T-helper 17 cell (primary cell): ENCODE measurements around the gene AAGAB. TPM values are rescaled to one million over a fixed set of nuclear protein-coding genes. Genes with fewer than 3 reads are reported as not detected.

ENCODE experiments used
- ATAC-seq: fragments of 150-1000 bp; cut with Tn5 transposase; 2 replicates; pipeline ENCODE4 v1.10.0; 2021; ENCODE audit warnings: mild to moderate bottlenecking, moderate library complexity
- DNase-seq, 3 donors: peaks; one replicate each; pipeline versions ENCODE4 v3.0.0 to v3.0.0-alpha.2; 2020 to 2021
- H3K9me3 ChIP-seq: one replicate; pipeline ENCODE4 v1.7.0; 2013; ENCODE audit warnings: low read length, mild to moderate bottlenecking; ENCODE audit not compliant: control insufficient read depth, poor library complexity, severe bottlenecking
- H3K27ac Mint-ChIP-seq: one replicate; pipeline ENCODE4 v1.8.0; 2022; ENCODE audit warnings: mild to moderate bottlenecking, moderate library complexity, mixed read lengths
- H3K27me3 Mint-ChIP-seq: one replicate; pipeline ENCODE4 v1.8.0; 2022; ENCODE audit warnings: mixed read lengths
- H3K36me3 Mint-ChIP-seq: one replicate; pipeline ENCODE4 v1.8.0; 2022; ENCODE audit warnings: low read depth, mixed read lengths
- H3K4me1 Mint-ChIP-seq: one replicate; pipeline ENCODE4 v1.8.0; 2022; ENCODE audit warnings: mild to moderate bottlenecking, mixed read lengths
- H3K4me3 Mint-ChIP-seq: one replicate; pipeline ENCODE4 v1.8.0; 2022; ENCODE audit warnings: mild to moderate bottlenecking, moderate library complexity, mixed read lengths
- total RNA-seq, 4 donors: library from RNA in 2 of 4; stranded (reverse) in 2 of 4; gene quantifications; one replicate each; pipeline ENCODE4 v1.2.3 and lab custom pipeline; 2022 to 2026

Gene AAGAB
- total RNA-seq, 2 donors from 2014 or later: 29.0 to 30.6 TPM

DNA sequence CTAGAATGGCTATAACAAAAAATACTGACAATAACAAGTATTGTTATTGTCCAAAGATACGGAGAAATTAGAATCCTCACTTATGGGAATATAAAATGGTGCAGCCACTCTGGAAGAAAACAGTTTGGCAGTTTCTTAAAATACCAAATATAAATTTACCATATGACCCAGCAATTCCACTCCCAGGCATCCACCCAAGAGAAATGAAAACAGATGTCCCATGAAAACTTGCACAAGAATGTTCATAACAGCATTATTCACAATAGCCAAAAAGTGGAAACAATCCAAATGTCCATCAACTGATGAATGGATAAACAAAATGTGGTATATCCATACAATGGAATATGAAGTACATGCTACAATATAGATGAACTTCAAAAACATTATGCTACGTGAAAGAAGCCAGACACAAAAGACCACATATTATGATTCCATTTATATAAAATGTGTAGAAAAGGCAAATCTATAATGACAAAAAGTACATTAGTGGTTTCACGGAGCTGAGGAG is 9.4 kb downstream of the AAGAB start:
- Mint-ChIP-seq H3K36me3 (no peaks in the 10 kb centered on the region), H3K27me3 (no peaks in the 10 kb centered on the region), H3K4me3 (no peak overlapping the region), H3K4me1 (peaks cover 35% of the 10 kb centered on the region), H3K27ac (no peak overlapping the region)
- no peak for ATAC-seq
- no peaks in the 10 kb centered on the region for H3K9me3 ChIP-seq
- no peak for DNase-seq

DNA sequence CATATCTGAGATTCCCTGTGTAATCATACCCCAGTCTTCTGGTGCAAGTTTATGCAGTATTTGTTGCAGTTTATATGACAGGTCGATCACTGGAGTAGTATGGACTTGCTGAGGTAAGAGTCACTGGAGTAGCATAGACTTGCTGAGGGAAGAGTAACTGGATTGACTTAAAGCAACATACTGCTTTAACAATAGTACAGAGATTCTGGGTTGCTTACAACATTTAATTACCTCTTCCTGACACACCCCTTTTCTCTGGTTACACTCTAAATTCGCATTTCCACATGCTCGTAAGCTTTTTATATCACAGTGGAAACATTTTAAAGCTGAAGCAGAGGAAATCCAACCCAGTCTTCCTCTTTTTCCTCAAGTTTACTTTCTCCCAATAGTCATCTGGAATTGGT is 11.8 kb downstream of the AAGAB start:
- Mint-ChIP-seq H3K36me3 (no peaks in the 10 kb centered on the region), H3K27ac (peak overlapping the region; percentile 16), H3K27me3 (no peaks in the 10 kb centered on the region), H3K4me3 (peak overlapping the region; percentile 13), H3K4me1 (peaks cover 36% of the 10 kb centered on the region)
- no peaks in the 10 kb centered on the region for H3K9me3 ChIP-seq
- ATAC-seq (no peak), DNase-seq (no peak)

DNA sequence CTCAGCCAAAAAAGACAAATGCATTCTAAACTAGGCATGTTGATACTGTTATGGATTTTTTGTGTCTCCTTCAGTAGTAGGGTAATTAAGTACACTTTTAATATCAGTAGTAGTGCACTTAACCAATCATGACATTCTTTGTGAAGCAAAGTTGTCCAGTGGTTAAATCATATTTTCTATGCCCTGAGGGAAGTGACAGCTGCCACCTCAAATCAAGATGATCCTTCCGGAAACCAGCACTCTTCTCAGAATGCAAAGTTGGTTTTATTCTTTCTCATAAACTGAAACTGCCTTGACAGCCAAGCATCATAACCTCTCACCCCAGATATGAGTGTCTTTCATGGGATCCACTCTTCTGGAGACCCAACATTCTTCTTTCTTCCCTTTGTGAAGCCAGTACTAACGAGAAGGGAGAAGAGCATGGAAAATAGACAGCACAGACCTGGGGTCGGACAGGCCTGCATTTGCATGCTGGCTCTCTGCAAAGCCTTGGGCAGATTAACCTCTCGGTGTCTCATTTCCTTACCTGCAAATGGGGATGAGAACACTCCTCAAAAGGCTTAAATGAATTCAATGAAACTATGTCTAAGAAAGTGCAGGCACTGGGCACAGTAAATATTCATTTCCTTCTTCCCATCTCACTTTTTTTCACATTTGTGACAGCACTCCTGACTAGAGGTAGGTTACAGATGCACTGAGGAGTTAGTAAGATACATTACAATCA is 13.2 kb downstream of the AAGAB start:
- Mint-ChIP-seq H3K4me1 (peaks cover 36% of the 10 kb centered on the region), H3K36me3 (no peaks in the 10 kb centered on the region), H3K4me3 (peak overlapping the region; percentile 75), H3K27me3 (no peaks in the 10 kb centered on the region), H3K27ac (peak overlapping the region; percentile 95)
- ATAC-seq (peak; percentile 63), DNase-seq (no peak)
- H3K9me3 ChIP-seq: no peaks in the 10 kb centered on the region

DNA sequence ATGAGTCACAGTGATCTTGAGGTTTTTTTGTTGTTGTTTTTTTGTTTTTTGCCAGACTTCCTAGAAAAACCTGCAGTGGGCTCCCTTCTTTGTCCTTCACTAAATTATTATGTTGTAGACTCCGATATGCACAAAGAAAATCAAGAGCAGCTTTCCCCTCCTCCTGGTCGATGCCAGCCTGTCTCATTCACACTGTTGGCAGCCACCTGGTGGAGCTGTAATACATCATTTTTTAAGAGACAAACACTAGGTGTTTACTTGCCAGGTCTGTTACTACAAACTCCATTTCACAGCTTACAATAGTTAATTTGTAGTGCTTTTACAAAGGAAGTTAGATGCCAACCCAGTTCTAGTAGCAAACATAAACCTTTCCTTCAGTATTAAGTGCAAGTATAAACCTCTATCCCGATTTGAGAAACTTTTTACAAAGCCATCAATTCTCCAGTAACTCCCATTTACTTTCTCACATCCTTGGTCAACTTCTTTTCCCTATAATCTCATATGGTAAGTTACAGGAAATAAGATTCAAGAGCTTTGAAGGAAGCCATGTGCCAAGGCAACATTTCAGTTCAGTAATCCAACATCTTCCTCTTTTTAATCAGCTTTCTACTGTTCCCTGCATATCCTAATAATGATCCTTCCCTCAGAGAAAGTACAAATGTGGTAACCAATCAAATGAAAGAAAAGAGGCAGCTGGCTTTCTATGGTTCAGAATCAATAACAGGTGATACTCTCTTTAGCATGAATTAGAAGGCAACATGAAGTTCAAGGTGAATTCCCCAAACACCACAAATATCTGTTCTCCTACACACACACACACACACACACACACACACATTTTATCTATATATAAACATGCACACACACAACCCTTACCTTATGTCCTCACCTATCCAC is 14.0 kb downstream of the AAGAB start:
- peaks cover 38% of the 10 kb centered on the region for H3K4me1 Mint-ChIP-seq

DNA sequence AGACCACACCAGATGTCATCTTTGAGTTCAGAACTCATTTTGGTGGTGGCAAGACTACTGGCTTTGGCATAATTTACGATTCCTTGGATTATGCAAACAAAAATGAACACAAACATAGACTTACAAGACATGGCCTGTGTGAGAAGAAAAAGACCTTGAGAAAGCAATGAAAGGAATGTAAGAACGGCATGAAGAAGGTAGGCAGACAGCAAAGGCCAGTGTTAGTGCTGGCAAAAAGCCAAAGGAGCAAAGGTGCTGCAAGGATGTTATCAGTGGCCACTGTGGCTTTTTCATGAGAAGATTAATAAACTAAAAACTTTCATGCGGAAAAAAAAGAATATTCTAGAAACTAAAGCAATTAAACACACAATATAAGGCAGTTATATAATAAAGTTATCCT is 21.9 kb downstream of the AAGAB start:
- peaks cover 19% of the 10 kb centered on the region for H3K36me3 Mint-ChIP-seq
- peaks cover 24% of the 10 kb centered on the region for H3K4me1 Mint-ChIP-seq
- H3K4me3 Mint-ChIP-seq: no peak overlapping the region
- no peaks in the 10 kb centered on the region for H3K27me3 Mint-ChIP-seq
- DNase-seq: no peak
- no peak for ATAC-seq
- no peak overlapping the region for H3K27ac Mint-ChIP-seq
- no peaks in the 10 kb centered on the region for H3K9me3 ChIP-seq

More for the DNA sequence above, 14.0 kb downstream of the AAGAB start:
- Mint-ChIP-seq H3K27ac (peak overlapping the region; percentile 95), H3K4me3 (peak overlapping the region; percentile 75), H3K36me3 (no peaks in the 10 kb centered on the region), H3K27me3 (no peaks in the 10 kb centered on the region)
- ATAC-seq (peak; percentile 81), DNase-seq (peak in 1 of 3 donors; percentile 11)
- H3K9me3 ChIP-seq: no peaks in the 10 kb centered on the region

DNA sequence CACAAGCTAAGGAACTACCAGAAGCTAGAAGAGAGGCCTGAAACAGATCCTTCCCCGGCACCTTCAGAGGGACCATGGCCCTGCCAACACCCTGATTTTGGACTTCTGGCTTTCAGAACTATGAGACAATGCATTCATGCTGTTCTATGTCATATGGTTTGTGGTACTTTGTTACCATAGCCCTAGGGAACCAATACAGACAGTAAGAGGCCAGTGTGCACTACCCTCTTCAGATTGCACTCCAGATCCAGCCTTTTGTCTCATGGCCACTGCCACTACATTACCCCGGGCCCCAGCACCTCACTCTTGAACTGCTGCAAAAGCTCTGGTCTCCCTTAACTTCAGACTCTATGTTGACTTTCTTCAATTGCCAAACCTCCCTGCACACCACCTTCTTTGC is 24.0 kb downstream of the AAGAB start:
- H3K27me3 Mint-ChIP-seq: no peaks in the 10 kb centered on the region
- peaks cover 19% of the 10 kb centered on the region for H3K36me3 Mint-ChIP-seq
- no peaks in the 10 kb centered on the region for H3K9me3 ChIP-seq
- no peak for DNase-seq
- ATAC-seq: no peak
- no peak overlapping the region for H3K4me3 Mint-ChIP-seq
- no peak overlapping the region for H3K27ac Mint-ChIP-seq
- H3K4me1 Mint-ChIP-seq: peaks cover 21% of the 10 kb centered on the region

DNA sequence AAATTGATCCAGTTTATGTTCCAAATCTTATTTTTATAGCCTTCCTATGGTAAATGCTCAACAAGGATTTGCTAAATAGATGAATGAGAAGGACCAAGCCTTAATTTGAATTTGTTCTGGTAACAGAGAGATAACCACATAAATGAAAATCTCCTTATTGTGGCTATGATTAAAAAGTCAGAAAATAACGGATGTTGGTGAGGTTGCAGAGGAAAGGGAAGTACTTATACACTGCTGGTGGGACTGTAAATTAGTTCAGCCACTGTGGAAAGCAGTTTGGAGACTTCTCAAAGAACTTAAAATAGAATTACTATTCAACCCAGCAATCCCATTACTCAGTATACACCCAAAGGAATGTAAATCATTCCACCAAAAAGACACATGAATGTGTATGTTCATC is 26.2 kb downstream of the AAGAB start:
- Mint-ChIP-seq H3K36me3 (peaks cover 13% of the 10 kb centered on the region), H3K4me1 (peaks cover 23% of the 10 kb centered on the region), H3K4me3 (no peak overlapping the region), H3K27ac (peak overlapping the region; percentile 6), H3K27me3 (no peaks in the 10 kb centered on the region)
- ATAC-seq: no peak
- H3K9me3 ChIP-seq: no peaks in the 10 kb centered on the region
- DNase-seq: no peak

DNA sequence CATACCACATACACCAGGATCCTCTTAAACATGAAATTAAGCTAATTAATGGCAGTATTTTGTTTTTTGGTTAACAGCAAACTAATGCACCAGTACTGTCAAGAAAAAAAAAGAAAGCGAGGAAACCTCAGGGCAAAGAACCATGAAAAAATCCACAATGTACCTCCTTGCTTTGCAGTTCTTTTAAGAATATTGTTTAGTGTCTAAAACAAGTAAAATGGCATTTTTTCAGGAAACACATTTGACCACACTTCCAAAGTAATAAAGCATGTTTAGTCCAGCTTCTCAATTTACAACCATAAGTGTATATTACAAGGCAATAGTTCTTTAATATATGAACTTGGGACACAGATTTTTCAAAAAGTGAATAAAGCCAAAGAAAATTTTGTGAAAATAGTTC is 26.6 kb downstream of the AAGAB start:
- no peaks in the 10 kb centered on the region for H3K27me3 Mint-ChIP-seq
- peaks cover 13% of the 10 kb centered on the region for H3K36me3 Mint-ChIP-seq
- no peaks in the 10 kb centered on the region for H3K9me3 ChIP-seq
- no peak overlapping the region for H3K4me3 Mint-ChIP-seq
- no peak overlapping the region for H3K27ac Mint-ChIP-seq
- ATAC-seq (no peak), DNase-seq (no peak)
- peaks cover 23% of the 10 kb centered on the region for H3K4me1 Mint-ChIP-seq

DNA sequence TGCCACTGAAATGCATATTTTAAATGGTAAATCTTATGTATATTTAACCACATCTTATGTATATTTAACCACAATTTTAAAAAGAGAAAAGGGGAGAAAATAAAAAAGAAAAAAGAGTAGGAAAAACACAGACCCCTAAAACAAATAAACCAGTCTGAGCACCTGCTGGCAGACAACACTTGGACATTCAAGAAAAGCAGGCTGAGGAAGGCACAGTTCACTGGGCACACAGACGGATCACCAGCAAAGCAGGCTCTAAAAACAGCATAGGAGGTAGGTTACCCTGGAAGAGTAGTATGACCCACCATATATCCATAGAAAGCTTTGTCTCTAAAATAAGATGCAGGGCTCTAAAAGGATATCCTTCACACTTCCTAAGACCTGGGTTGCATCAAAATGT is 27.0 kb downstream of the AAGAB start:
- Mint-ChIP-seq H3K4me1 (peaks cover 23% of the 10 kb centered on the region), H3K27ac (no peak overlapping the region)
- no peak for DNase-seq

DNA sequence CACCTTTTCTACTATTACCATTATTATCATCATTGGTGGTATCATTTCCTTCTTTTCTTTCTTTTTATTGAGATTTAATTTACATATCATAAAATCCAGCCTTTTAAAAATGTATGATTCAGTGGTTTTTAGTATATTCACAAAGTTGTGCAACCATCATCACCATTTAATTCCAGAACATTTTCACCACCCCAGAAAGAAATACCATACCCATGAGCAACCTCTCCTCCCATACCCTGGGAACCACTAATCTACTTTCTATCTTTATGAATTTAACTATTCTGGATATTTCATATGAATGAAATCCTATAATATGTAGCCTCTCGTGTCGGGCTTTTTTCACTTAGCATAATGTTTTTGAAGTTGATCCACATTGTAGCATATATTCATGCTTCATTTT is 29.1 kb downstream of the AAGAB start:
- H3K9me3 ChIP-seq: no peaks in the 10 kb centered on the region
- H3K27ac Mint-ChIP-seq: no peak overlapping the region
- H3K4me1 Mint-ChIP-seq: peaks cover 14% of the 10 kb centered on the region
- ATAC-seq: no peak
- peaks cover 2% of the 10 kb centered on the region for H3K36me3 Mint-ChIP-seq
- no peak overlapping the region for H3K4me3 Mint-ChIP-seq
- no peak for DNase-seq
- H3K27me3 Mint-ChIP-seq: no peaks in the 10 kb centered on the region

More for the DNA sequence above, 27.0 kb downstream of the AAGAB start:
- Mint-ChIP-seq H3K27me3 (no peaks in the 10 kb centered on the region), H3K36me3 (peaks cover 10% of the 10 kb centered on the region), H3K4me3 (no peak overlapping the region)
- no peaks in the 10 kb centered on the region for H3K9me3 ChIP-seq
- ATAC-seq: no peak

DNA sequence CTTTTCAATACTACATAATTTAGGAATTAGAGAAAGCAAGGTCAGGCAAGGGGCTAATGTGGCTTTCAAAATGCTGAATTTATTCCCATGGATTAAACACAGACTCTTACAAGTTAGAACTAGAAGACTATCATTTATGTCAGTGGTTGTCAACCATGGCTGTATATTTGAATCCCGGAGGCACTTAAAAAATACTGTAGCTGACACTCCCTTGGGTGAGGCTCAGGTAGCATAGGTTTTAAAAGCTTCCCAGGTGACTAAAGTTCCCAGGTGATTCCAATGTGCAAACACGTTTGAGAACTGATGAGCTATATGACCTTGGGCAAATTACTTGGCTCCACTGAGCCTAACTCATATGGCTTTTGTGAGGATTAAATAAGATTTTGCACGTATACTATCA is 29.6 kb downstream of the AAGAB start:
- Mint-ChIP-seq H3K36me3 (peaks cover 2% of the 10 kb centered on the region), H3K4me1 (peaks cover 14% of the 10 kb centered on the region), H3K27ac (no peak overlapping the region), H3K4me3 (no peak overlapping the region), H3K27me3 (no peaks in the 10 kb centered on the region)
- H3K9me3 ChIP-seq: no peaks in the 10 kb centered on the region
- ATAC-seq: no peak
- DNase-seq: no peak

DNA sequence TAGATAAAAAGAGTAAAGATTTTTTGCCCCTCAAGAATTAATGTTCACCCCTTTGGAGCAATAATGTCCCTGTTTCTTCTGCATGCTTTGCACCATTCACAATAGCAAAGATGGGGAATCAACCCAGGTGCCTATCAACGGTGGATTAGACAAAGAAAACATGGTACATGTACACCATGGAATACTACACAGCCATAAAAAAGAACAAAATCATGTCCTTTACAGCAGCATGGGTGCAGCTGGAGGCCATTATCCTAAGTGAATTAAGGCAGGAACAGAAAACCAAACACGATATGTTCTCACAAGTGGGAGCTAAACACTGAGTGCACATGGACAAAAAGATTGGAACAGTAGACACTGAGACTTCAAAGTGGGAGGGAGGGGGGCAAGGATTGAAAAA is 35.2 kb downstream of the AAGAB start:
- Mint-ChIP-seq H3K27ac (no peak overlapping the region), H3K4me3 (no peak overlapping the region), H3K36me3 (peaks cover 9% of the 10 kb centered on the region), H3K27me3 (no peaks in the 10 kb centered on the region), H3K4me1 (peaks cover 8% of the 10 kb centered on the region)
- H3K9me3 ChIP-seq: no peaks in the 10 kb centered on the region
- ATAC-seq: no peak
- DNase-seq: no peak

DNA sequence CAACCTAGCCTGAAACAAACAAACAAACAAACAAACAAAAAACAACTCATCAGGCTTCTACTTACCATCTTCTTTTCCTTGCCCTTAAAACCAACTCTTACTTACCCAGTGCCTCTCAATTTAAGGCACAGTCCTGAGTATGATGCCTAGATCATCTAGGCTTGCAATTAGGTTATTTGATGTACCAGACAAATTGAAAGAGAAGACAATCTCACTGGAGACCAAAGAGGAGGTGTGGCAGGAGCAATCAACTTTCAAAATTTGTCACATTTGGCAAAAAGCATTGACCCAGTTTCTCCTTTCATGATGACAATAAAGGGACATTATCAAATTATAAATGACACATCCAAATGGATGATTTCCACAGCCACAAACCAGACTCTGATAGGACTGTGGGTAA is 36.0 kb downstream of the AAGAB start:
- Mint-ChIP-seq H3K27me3 (no peaks in the 10 kb centered on the region), H3K27ac (no peak overlapping the region), H3K36me3 (peaks cover 9% of the 10 kb centered on the region), H3K4me1 (peaks cover 8% of the 10 kb centered on the region), H3K4me3 (no peak overlapping the region)
- H3K9me3 ChIP-seq: no peaks in the 10 kb centered on the region
- DNase-seq (no peak), ATAC-seq (no peak)
